Measurements from ENCODE around the gene DDIT4. TPM values are rescaled to one million over a fixed set of nuclear protein-coding genes. Genes with fewer than 3 reads are reported as not detected.

DDIT4 gene
- total and polyA plus RNA-seq, 9 of the 15 experiments (the other 6 are each of a cell fraction or from before 2014, with no cell fraction given), result 8.2 to 675 (median 159) TPM

DNA sequence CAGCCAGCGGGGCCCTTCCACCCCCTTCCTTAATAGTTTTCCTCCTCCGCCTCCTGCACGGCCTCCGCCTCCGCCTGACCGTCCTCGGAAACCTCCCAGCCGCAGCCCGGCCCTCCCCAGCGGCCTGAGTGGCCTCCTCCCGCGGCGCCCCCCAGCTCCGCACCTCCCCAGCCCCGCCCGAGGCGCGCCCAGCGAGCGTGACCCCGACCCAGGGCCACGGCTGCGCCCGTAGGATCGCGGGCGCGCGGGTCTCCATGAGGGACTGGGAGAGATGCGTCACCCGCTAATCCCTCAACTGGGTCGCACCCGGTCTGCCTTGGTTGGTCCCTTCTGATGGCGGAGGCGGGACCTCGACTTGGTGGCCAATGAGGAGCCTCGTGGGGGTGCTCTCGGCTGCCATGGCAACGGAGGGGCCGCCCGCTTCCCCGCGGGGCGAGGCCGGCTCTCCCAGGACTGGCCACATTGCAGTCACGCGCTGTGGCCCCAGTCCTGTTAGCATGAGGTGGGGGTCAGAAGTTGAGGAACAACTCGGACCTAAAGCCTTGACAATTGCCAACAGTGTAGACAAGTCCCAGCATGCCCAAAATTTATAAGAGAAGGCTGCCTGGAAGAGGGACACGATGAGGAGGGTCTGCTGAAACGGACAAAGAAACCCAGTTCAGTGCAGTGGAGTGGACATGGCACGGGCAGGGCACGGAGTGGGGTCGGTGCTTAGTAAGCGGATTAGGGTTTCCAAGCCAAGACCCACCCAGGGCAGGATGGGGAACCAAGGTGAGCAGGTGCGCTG lies 24.3 kb downstream of the DDIT4 start (continued):
- TF ChIP-seq ETS2 (tag; IDR thresholded peaks at IDR 0.05; ENCODE audit: borderline replicate concordance, poor library complexity, severe bottlenecking) (no peak), NRF1 (conservative IDR thresholded peaks at IDR 0.05 in 1 of 2, IDR thresholded peaks at IDR 0.05 in 1 of 2) (peak; percentile 84 to 86), SRSF9 (IDR thresholded peaks at IDR 0.05; ENCODE audit: borderline replicate concordance, low read depth, low read length) (no peak), LCOR (CRISPR knock-in tag; IDR thresholded peaks at IDR 0.05) (no peak), POU5F1 (IDR thresholded peaks at IDR 0.05; ENCODE audit: borderline replicate concordance, low read depth, low read length, partially characterized antibody) (no peak), ZKSCAN8 (CRISPR knock-in tag; IDR thresholded peaks at IDR 0.05) (peak; percentile 70; the same call in 1 of the 2 replicates), TBL1XR1 (IDR thresholded peaks at IDR 0.05; ENCODE audit: low read length in 2 of 2) (no peak; a peak in 1 of 4 replicates), EZH2 (IDR thresholded peaks at IDR 0.05; ENCODE audit: borderline replicate concordance, low read depth, low read length) (no peak), HOXB6 (CRISPR knock-in tag; IDR thresholded peaks at IDR 0.05; ENCODE audit: borderline replicate concordance) (no peak; the same call in 1 of the 2 replicates), HNRNPLL (IDR thresholded peaks at IDR 0.05; ENCODE audit: low read depth, low read length, poor library complexity, severe bottlenecking) (no peak), ZNF780A (CRISPR knock-in tag; IDR thresholded peaks at IDR 0.05) (0 out of 2 replicates have a peak, but pooled peaks have one; percentile 42)
- TF ChIP-seq, protein P1, sequence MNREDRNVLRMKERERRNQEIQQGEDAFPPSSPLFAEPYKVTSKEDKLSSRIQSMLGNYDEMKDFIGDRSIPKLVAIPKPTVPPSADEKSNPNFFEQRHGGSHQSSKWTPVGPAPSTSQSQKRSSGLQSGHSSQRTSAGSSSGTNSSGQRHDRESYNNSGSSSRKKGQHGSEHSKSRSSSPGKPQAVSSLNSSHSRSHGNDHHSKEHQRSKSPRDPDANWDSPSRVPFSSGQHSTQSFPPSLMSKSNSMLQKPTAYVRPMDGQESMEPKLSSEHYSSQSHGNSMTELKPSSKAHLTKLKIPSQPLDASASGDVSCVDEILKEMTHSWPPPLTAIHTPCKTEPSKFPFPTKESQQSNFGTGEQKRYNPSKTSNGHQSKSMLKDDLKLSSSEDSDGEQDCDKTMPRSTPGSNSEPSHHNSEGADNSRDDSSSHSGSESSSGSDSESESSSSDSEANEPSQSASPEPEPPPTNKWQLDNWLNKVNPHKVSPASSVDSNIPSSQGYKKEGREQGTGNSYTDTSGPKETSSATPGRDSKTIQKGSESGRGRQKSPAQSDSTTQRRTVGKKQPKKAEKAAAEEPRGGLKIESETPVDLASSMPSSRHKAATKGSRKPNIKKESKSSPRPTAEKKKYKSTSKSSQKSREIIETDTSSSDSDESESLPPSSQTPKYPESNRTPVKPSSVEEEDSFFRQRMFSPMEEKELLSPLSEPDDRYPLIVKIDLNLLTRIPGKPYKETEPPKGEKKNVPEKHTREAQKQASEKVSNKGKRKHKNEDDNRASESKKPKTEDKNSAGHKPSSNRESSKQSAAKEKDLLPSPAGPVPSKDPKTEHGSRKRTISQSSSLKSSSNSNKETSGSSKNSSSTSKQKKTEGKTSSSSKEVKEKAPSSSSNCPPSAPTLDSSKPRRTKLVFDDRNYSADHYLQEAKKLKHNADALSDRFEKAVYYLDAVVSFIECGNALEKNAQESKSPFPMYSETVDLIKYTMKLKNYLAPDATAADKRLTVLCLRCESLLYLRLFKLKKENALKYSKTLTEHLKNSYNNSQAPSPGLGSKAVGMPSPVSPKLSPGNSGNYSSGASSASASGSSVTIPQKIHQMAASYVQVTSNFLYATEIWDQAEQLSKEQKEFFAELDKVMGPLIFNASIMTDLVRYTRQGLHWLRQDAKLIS (CRISPR knock-in tag; IDR thresholded peaks at IDR 0.05), result peak; percentile 37; the same call in 1 of the 2 replicates
- TF ChIP-seq, protein P2, sequence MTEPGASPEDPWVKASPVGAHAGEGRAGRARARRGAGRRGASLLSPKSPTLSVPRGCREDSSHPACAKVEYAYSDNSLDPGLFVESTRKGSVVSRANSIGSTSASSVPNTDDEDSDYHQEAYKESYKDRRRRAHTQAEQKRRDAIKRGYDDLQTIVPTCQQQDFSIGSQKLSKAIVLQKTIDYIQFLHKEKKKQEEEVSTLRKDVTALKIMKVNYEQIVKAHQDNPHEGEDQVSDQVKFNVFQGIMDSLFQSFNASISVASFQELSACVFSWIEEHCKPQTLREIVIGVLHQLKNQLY (CRISPR knock-in tag; conservative IDR thresholded peaks at IDR 0.05), result no peak
- TF ChIP-seq, protein P3, sequence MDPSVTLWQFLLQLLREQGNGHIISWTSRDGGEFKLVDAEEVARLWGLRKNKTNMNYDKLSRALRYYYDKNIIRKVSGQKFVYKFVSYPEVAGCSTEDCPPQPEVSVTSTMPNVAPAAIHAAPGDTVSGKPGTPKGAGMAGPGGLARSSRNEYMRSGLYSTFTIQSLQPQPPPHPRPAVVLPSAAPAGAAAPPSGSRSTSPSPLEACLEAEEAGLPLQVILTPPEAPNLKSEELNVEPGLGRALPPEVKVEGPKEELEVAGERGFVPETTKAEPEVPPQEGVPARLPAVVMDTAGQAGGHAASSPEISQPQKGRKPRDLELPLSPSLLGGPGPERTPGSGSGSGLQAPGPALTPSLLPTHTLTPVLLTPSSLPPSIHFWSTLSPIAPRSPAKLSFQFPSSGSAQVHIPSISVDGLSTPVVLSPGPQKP (CRISPR knock-in tag; IDR thresholded peaks at IDR 0.05), result no peak
- TF ChIP-seq, protein P4, sequence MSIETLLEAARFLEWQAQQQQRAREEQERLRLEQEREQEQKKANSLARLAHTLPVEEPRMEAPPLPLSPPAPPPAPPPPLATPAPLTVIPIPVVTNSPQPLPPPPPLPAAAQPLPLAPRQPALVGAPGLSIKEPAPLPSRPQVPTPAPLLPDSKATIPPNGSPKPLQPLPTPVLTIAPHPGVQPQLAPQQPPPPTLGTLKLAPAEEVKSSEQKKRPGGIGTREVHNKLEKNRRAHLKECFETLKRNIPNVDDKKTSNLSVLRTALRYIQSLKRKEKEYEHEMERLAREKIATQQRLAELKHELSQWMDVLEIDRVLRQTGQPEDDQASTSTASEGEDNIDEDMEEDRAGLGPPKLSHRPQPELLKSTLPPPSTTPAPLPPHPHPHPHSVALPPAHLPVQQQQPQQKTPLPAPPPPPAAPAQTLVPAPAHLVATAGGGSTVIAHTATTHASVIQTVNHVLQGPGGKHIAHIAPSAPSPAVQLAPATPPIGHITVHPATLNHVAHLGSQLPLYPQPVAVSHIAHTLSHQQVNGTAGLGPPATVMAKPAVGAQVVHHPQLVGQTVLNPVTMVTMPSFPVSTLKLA (conservative IDR thresholded peaks at IDR 0.05), result peak; percentile 71 to 84
